HG03565 (cell line): ENCODE measurements around the gene XIRP1.

Experiments
- ATAC-seq: cut with Tn5 transposase; IDR thresholded peaks from one replicate; pipeline ENCODE4 v1.9.1; 2021; ENCODE audit warnings: mild to moderate bottlenecking, moderate library complexity; ENCODE audit not compliant: unreplicated experiment

The XIRP1 gene

GRCh38 chr3:39133822-39134221 is 58.6 kb downstream of the XIRP1 start:
- no peak for ATAC-seq
